Measurements from ENCODE around the gene CORO7.

CORO7 gene

GRCh38 chr16:4426021-4426684, 9.8 kb upstream of the CORO7 start:
- no peak for DNase-seq

- DNase-seq: peak; percentile 94
Observed at GRCh38 chr16:4425378-4426020, 9.1 kb upstream of the CORO7 start, which contains the start of gene DNAJA3. Gene DNAJA3 (plus strand): TSS chr16:4425868. CDS start chr16:4425882, 14 bp downstream.

GRCh38 chr16:4420505-4421105, 4.2 kb upstream of the CORO7 start:
- DNase-seq: no peak

GRCh38 chr16:4419402-4419959, 3.1 kb upstream of the CORO7 start:
- no peak for DNase-seq

GRCh38 chr16:4415538-4416199, 727 bp downstream of the CORO7 start:
- DNase-seq: peak; percentile 70

GRCh38 chr16:4414187-4414917, 2.0 kb downstream of the CORO7 start:
- DNase-seq: no peak

GRCh38 chr16:4412854-4413253, 3.5 kb downstream of the CORO7 start:
- no peak for DNase-seq

GRCh38 chr16:4412159-4412558, 4.2 kb downstream of the CORO7 start:
- DNase-seq: no peak

GRCh38 chr16:4411684-4412083, 4.7 kb downstream of the CORO7 start:
- DNase-seq: peak; percentile 90

GRCh38 chr16:4410335-4411075, 5.9 kb downstream of the CORO7 start:
- DNase-seq: peak; percentile 90

GRCh38 chr16:4409081-4409932, 7.1 kb downstream of the CORO7 start:
- DNase-seq: peak; percentile 73

GRCh38 chr16:4408323-4408690, 8.1 kb downstream of the CORO7 start:
- DNase-seq: no peak

- DNase-seq: peak; percentile 24
Observed at GRCh38 chr16:4407543-4408322, 8.7 kb downstream of the CORO7 start.

- peak; percentile 24 for DNase-seq
Observed at GRCh38 chr16:4404967-4405696, 11.3 kb downstream of the CORO7 start.

- peak; percentile 63 for DNase-seq
Observed at GRCh38 chr16:4404247-4404966, 12.0 kb downstream of the CORO7 start.

GRCh38 chr16:4403133-4403949, 13.1 kb downstream of the CORO7 start:
- peak; percentile 22 for DNase-seq

GRCh38 chr16:4402439-4403132, 13.8 kb downstream of the CORO7 start:
- peak; percentile 92 for DNase-seq
